Liver (tissue), 2 donors: ENCODE measurements around the gene AADACL3.

Source experiments
- JUND ChIP-seq, 2 donors: IDR thresholded peaks; 2 replicates each; pipeline ENCODE4 v1.6.1; 2016; ENCODE audit warnings: antibody characterized with exemption in 2 of 2
- NR2F2 ChIP-seq: IDR thresholded peaks from 2 replicates; pipeline ENCODE4 v1.6.1; 2016; ENCODE audit warnings: antibody characterized with exemption
- donor health status: healthy.

DNA sequence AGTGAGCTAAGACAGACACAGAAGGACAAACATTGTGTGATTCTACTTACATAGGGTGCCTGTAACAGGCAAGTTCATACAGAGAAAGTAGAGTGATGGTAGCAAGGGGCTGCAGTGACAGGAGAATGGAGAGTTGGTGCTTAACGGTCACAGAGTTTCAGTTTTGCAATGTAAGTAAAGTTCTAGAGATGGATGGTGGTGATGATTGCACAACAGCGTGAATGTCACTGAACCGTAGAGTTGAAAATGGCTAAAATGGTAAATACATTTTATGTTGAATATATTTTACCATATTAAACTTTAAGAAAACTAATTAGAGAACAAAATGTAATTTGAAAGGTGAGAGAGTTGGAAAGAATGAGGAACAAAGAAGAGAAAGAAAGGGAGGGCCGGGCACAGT lies 38.8 kb downstream of the AADACL3 start:
- TF ChIP-seq JUND (IDR thresholded peaks at IDR 0.05) (no peak), NR2F2 (no peak)
